Hepatocyte (in vitro differentiated cells): ENCODE data around the gene TIGD3.
"Not testable (repeated sequence)": the region's sequence is repeated elsewhere in the genome, so short reads cannot be mapped to it uniquely, and the experiment has no call there.

Experiments
- EZH2 ChIP-seq: fragments of 200-600 bp; sonication (generic); IDR thresholded peaks from 2 replicates; pipeline ENCODE4 v1.6.1; 2016; ENCODE audit warnings: antibody characterized with exemption, mild to moderate bottlenecking, borderline replicate concordance
- TF ChIP-seq, protein P1 (sequence below): fragments of 200-600 bp; sonication (generic); IDR thresholded peaks from 2 replicates; pipeline ENCODE4 v1.5.1; 2016; ENCODE audit warnings: antibody characterized with exemption, mild to moderate bottlenecking; ENCODE audit not compliant: poor library complexity

DNA sequence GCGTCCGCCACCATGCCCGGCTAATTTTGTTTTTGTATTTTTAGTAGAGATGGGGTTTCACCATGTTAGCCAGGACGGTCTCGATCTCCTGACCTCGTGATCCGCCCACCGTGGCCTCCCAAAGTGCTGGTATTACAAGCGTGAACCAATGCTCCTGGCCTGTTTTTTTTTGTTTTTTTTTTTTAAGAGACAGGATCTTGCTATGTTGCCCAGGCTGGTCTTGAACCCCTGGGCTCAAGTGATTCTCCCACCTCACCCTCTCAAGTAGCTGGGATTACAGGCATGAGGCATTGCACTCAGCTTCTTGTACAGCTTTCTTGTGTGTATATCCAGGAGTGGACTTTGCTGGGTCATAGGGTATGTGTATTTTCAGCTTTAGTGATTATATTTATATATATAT lies 22.0 kb upstream of the TIGD3 start:
- TF ChIP-seq, protein P1, sequence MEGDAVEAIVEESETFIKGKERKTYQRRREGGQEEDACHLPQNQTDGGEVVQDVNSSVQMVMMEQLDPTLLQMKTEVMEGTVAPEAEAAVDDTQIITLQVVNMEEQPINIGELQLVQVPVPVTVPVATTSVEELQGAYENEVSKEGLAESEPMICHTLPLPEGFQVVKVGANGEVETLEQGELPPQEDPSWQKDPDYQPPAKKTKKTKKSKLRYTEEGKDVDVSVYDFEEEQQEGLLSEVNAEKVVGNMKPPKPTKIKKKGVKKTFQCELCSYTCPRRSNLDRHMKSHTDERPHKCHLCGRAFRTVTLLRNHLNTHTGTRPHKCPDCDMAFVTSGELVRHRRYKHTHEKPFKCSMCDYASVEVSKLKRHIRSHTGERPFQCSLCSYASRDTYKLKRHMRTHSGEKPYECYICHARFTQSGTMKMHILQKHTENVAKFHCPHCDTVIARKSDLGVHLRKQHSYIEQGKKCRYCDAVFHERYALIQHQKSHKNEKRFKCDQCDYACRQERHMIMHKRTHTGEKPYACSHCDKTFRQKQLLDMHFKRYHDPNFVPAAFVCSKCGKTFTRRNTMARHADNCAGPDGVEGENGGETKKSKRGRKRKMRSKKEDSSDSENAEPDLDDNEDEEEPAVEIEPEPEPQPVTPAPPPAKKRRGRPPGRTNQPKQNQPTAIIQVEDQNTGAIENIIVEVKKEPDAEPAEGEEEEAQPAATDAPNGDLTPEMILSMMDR = not testable (repeated sequence)
- TF ChIP-seq EZH2 = not testable (repeated sequence)
